HEK293 (cell line): ENCODE results near the gene CADM1.

ENCODE experiments used
- CTCF ChIA-PET: fragments of 350-600 bp; formaldehyde crosslinking; extraction: SDS; loops from one replicate; lab custom pipeline; 2021; ENCODE audit warnings: antibody characterized with exemption; lab: Yijun Ruan, JAX
- POLR2A ChIA-PET: fragments of 300-600 bp; formaldehyde crosslinking; extraction: SDS; loops from one replicate; lab custom pipeline; 2020; ENCODE audit warnings: antibody characterized with exemption, inconsistent platforms; lab: Yijun Ruan, JAX
- H3K27ac ChIP-seq: fragments of 200-500 bp; sonication (Bioruptor generic); 2 replicates; pipeline ENCODE4 v1.5.1; 2014; ENCODE audit warnings: low read depth, low read length, control low read depth, inconsistent platforms; ENCODE audit errors: extremely low read depth
- H3K36me3 ChIP-seq, 2 experiments: fragments of 200-500 bp in 1 of 2; sonication (Bioruptor generic) in 1 of 2; 1 replicate in 1 of 2; 2 replicates in 1 of 2; pipeline ENCODE4 v1.5.1; 2014 to 2017; ENCODE audit warnings: inconsistent platforms in 2 of 2, low read length in 2 of 2; ENCODE audit not compliant: control insufficient read depth in 2 of 2, insufficient read depth in 1 of 2
- H3K4me1 ChIP-seq: fragments of 200-500 bp; sonication (Bioruptor generic); 2 replicates; pipeline ENCODE4 v1.5.1; 2014; ENCODE audit warnings: mild to moderate bottlenecking, low read length, inconsistent platforms; ENCODE audit not compliant: control insufficient read depth, insufficient read depth
- H3K4me3 ChIP-seq: 2 replicates; pipeline ENCODE4 v1.5.1; 2011; ENCODE audit warnings: low read depth, mild to moderate bottlenecking, control low read depth, low read length, moderate library complexity
- H3K9me3 ChIP-seq: fragments of 200-500 bp; sonication (Bioruptor generic); 2 replicates; pipeline ENCODE4 v1.5.1; 2014; ENCODE audit warnings: low read depth, low read length, inconsistent platforms; ENCODE audit not compliant: control insufficient read depth, insufficient read depth
- HOXC10 ChIP-seq: sonication (generic); formaldehyde crosslinking; IDR thresholded peaks from 2 replicates; pipeline ENCODE4 v1.8.1; 2023; ENCODE audit warnings: mild to moderate bottlenecking, missing genetic modification reagents
- KLF9 ChIP-seq: fragments of 450-650 bp; formaldehyde crosslinking; IDR thresholded peaks from 2 replicates; pipeline ENCODE4 v1.5.1; 2016; ENCODE audit warnings: missing biosample characterization, missing genetic modification characterization, low read depth
- OSR2 ChIP-seq: fragments of 450-650 bp; formaldehyde crosslinking; IDR thresholded peaks from 2 replicates; pipeline ENCODE4 v1.5.1; 2016; ENCODE audit warnings: missing biosample characterization, missing genetic modification characterization
- RBAK ChIP-seq: fragments of 450-650 bp; formaldehyde crosslinking; IDR thresholded peaks from 2 replicates; pipeline ENCODE4 v1.5.1; 2016; ENCODE audit warnings: missing biosample characterization, missing genetic modification characterization
- SETDB1 ChIP-seq: IDR thresholded peaks from one replicate; pipeline ENCODE4 v1.6.1; 2017; ENCODE audit warnings: mild to moderate bottlenecking, low read length, moderate library complexity, mixed read lengths; ENCODE audit not compliant: insufficient read length
- ZBTB17 ChIP-seq: fragments of 450-650 bp; formaldehyde crosslinking; IDR thresholded peaks from 2 replicates; pipeline ENCODE4 v1.5.1; 2016; ENCODE audit warnings: missing biosample characterization, missing genetic modification characterization
- ZNF169 ChIP-seq: fragments of 450-650 bp; formaldehyde crosslinking; IDR thresholded peaks from 2 replicates; pipeline ENCODE4 v1.5.1; 2016; ENCODE audit warnings: missing biosample characterization, missing genetic modification characterization
- ZNF223 ChIP-seq: fragments of 450-650 bp; formaldehyde crosslinking; IDR thresholded peaks from 2 replicates; pipeline ENCODE4 v1.5.1; 2016; ENCODE audit warnings: missing biosample characterization, missing genetic modification characterization
- ZNF239 ChIP-seq: fragments of 450-650 bp; formaldehyde crosslinking; IDR thresholded peaks from 2 replicates; pipeline ENCODE4 v1.5.1; 2016; ENCODE audit warnings: missing biosample characterization, missing genetic modification characterization
- ZNF292 ChIP-seq: fragments of 450-650 bp; formaldehyde crosslinking; IDR thresholded peaks from 2 replicates; pipeline ENCODE4 v1.5.1; 2016; ENCODE audit warnings: low read depth, missing biosample characterization, missing genetic modification characterization, borderline replicate concordance
- ZNF350 ChIP-seq: fragments of 450-650 bp; formaldehyde crosslinking; IDR thresholded peaks from 2 replicates; pipeline ENCODE4 v1.5.0; 2017; ENCODE audit warnings: missing biosample characterization, mild to moderate bottlenecking, missing genetic modification characterization
- ZNF510 ChIP-seq: fragments of 450-650 bp; formaldehyde crosslinking; IDR thresholded peaks from 2 replicates; pipeline ENCODE4 v1.5.1; 2018; ENCODE audit warnings: mild to moderate bottlenecking, missing genetic modification characterization, missing biosample characterization; ENCODE audit not compliant: insufficient replicate concordance
- ZNF571 ChIP-seq: fragments of 450-650 bp; formaldehyde crosslinking; IDR thresholded peaks from 2 replicates; pipeline ENCODE4 v1.5.0; 2017; ENCODE audit warnings: missing biosample characterization, missing genetic modification characterization
- ZNF600 ChIP-seq: fragments of 450-650 bp; formaldehyde crosslinking; IDR thresholded peaks from 2 replicates; pipeline ENCODE4 v1.5.1; 2016; ENCODE audit warnings: missing biosample characterization, missing genetic modification characterization
- ZNF629 ChIP-seq: fragments of 450-650 bp; formaldehyde crosslinking; IDR thresholded peaks from 2 replicates; pipeline ENCODE4 v1.5.1; 2017; ENCODE audit warnings: missing biosample characterization, missing genetic modification characterization
- ZNF792 ChIP-seq: fragments of 450-650 bp; formaldehyde crosslinking; IDR thresholded peaks from 2 replicates; pipeline ENCODE4 v1.5.1; 2016; ENCODE audit warnings: missing biosample characterization, missing genetic modification characterization
- TF ChIP-seq, protein P1 (sequence below): fragments of 450-650 bp; formaldehyde crosslinking; IDR thresholded peaks from 2 replicates; pipeline ENCODE4; 2016; ENCODE audit warnings: missing biosample characterization, missing genetic modification characterization
- TF ChIP-seq, protein P2 (sequence below): fragments of 450-650 bp; formaldehyde crosslinking; IDR thresholded peaks from 2 replicates; pipeline ENCODE4 v1.5.1; 2016; ENCODE audit warnings: missing biosample characterization, missing genetic modification characterization
- TF ChIP-seq, protein P3 (sequence below): fragments of 450-650 bp; formaldehyde crosslinking; IDR thresholded peaks from 2 replicates; pipeline ENCODE4 v1.5.1; 2017; ENCODE audit warnings: missing biosample characterization, missing genetic modification characterization

Gene CADM1

DNA sequence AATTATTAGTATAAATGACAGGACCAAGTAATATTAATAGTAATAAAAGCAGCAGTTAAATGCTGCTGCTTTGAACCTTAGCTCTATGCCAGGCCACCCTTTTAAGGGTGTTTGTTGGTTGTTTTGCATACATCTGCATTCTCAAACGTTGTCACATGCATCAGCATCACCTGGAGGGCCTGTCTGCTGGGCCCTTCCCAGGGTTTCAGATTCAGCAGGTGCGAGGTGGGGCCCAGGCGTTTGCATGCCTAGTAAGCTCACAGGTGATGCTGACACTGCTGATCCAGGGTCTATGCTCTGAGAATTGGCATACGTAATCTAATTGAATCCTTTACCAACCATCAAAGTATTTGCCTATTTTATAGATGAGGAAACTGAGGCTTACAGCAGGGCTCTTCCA, 246.5 kb downstream of the CADM1 start:
- no peaks in the 10 kb centered on the region for H3K4me1 ChIP-seq
- CTCF ChIA-PET = interaction anchor here (0.7 kb wide), 1 partner anchor 49 kb away, joined by 3 read pairs; no protein-coding TSS in a partner anchor
- no peak overlapping the region for H3K4me3 ChIP-seq
- H3K27ac ChIP-seq = no peak overlapping the region
- H3K9me3 ChIP-seq = no peaks in the 10 kb centered on the region
- H3K36me3 ChIP-seq = no peaks in the 10 kb centered on the region
- POLR2A ChIA-PET = no interaction called here
- TF ChIP-seq ZNF239 (tag by site-specific recombination) = no peak
- no peak for TF ChIP-seq ZNF510 (tag by site-specific recombination)
- TF ChIP-seq ZNF350 (tag by site-specific recombination) = no peak

DNA sequence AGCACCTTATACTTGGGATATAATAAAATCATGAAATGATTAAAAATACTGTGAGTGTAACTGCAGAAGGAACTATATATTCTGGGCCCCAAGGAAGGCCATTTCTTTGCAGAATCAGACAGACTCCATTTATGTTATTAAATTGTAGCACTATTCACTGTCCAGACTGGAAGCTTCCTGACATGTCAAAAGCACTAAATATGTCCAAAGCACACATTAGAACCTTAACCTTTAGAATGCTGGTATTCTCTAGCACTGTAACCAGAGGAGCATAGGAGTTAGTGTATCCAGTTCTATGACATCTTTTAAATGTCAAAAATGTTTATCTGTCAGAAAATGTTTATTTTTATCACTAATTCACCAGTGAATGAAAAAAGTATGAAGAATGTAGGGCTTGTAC, 246.9 kb downstream of the CADM1 start:
- Histone ChIP-seq H3K36me3 (no peaks in the 10 kb centered on the region), H3K27ac (no peak overlapping the region), H3K4me3 (no peak overlapping the region), H3K9me3 (no peaks in the 10 kb centered on the region), H3K4me1 (no peaks in the 10 kb centered on the region)
- POLR2A ChIA-PET = no interaction called here
- CTCF ChIA-PET = interaction anchor here (0.7 kb wide), 1 partner anchor 49 kb away, joined by 3 read pairs; no protein-coding TSS in a partner anchor
- no peak for TF ChIP-seq ZNF223 (tag by site-specific recombination)
- no peak for TF ChIP-seq RBAK
- TF ChIP-seq ZNF169 (tag by site-specific recombination) = no peak
- no peak for TF ChIP-seq KLF9 (tag by site-specific recombination)
- TF ChIP-seq ZNF292 (tag by site-specific recombination) = no peak
- TF ChIP-seq ZNF571 = no peak
- TF ChIP-seq, protein P1, sequence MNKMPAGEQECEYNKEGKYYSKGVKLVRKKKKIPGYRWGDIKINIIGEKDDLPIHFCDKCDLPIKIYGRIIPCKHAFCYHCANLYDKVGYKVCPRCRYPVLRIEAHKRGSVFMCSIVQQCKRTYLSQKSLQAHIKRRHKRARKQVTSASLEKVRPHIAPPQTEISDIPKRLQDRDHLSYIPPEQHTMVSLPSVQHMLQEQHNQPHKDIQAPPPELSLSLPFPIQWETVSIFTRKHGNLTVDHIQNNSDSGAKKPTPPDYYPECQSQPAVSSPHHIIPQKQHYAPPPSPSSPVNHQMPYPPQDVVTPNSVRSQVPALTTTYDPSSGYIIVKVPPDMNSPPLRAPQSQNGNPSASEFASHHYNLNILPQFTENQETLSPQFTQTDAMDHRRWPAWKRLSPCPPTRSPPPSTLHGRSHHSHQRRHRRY = no peak
- TF ChIP-seq HOXC10 = no peak

DNA sequence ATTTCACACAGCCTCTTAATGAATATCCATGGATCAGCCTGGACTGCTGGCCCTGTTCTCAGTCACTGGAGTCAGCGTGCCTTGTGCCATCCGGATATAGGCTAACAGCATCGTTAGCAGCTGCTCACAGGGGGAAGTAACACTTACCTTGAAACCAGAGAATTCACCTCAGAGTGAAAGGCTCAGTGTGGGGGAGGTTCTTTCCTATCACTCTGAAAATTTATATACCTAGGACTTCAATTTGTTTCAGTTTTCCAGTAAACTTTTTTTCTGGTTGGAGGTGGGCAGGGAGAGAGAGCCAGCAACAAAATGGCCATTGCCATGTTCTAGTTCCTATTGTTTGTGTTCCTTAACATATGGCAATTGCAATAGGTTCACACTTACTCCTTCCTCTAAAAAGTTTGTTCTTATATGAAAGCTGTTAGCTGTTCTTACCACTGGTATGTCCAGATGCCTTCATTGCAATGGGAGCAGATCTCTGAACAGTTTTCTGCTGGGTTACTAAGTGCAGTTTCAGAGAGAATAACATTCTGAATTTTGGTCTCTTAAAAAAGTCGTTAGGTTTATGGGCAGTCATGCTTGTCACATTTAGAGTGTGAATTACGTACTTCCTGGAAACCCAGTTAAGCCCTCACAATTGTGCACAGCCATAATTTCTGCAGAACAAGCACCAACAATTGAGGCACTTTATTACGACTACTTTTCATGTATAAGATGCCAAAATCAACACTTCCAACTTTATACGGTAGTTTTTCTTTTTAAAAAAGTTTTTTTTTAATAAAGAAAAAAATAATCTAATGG, 247.6 kb downstream of the CADM1 start:
- Histone ChIP-seq H3K36me3 (no peaks in the 10 kb centered on the region), H3K9me3 (no peaks in the 10 kb centered on the region), H3K4me3 (no peak overlapping the region), H3K27ac (no peak overlapping the region), H3K4me1 (no peaks in the 10 kb centered on the region)
- CTCF ChIA-PET = no interaction called here
- TF ChIP-seq ZNF600 (0 out of 2 replicates have a peak, but pooled peaks have one; percentile 17), SETDB1 (no peak), ZBTB17 (tag by site-specific recombination) (0 out of 2 replicates have a peak, but pooled peaks have one; percentile 33), ZNF792 (no peak), OSR2 (tag by site-specific recombination) (peak; percentile 11; the same call in 1 of the 2 replicates), ZNF350 (tag by site-specific recombination) (no peak), ZNF629 (tag by site-specific recombination) (peak; percentile 32; the same call in 1 of the 2 replicates)
- TF ChIP-seq, protein P2, sequence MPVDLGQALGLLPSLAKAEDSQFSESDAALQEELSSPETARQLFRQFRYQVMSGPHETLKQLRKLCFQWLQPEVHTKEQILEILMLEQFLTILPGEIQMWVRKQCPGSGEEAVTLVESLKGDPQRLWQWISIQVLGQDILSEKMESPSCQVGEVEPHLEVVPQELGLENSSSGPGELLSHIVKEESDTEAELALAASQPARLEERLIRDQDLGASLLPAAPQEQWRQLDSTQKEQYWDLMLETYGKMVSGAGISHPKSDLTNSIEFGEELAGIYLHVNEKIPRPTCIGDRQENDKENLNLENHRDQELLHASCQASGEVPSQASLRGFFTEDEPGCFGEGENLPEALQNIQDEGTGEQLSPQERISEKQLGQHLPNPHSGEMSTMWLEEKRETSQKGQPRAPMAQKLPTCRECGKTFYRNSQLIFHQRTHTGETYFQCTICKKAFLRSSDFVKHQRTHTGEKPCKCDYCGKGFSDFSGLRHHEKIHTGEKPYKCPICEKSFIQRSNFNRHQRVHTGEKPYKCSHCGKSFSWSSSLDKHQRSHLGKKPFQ (tag by site-specific recombination) = 0 out of 2 replicates have a peak, but pooled peaks have one; percentile 63
- TF ChIP-seq, protein P3, sequence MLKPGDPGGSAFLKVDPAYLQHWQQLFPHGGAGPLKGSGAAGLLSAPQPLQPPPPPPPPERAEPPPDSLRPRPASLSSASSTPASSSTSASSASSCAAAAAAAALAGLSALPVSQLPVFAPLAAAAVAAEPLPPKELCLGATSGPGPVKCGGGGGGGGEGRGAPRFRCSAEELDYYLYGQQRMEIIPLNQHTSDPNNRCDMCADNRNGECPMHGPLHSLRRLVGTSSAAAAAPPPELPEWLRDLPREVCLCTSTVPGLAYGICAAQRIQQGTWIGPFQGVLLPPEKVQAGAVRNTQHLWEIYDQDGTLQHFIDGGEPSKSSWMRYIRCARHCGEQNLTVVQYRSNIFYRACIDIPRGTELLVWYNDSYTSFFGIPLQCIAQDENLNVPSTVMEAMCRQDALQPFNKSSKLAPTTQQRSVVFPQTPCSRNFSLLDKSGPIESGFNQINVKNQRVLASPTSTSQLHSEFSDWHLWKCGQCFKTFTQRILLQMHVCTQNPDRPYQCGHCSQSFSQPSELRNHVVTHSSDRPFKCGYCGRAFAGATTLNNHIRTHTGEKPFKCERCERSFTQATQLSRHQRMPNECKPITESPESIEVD (tag by site-specific recombination) = peak; percentile 84
- TF ChIP-seq, all 188 proteins: peak for 6
- POLR2A ChIA-PET = no interaction called here
